Measurements from ENCODE around the gene SMURF2.
A peak's percentile ranks its signal among the peaks of the same experiment; 100 is the strongest.
"Not testable (repeated sequence)": the region's sequence is repeated elsewhere in the genome, so short reads cannot be mapped to it uniquely, and the experiment has no call there.

Gene SMURF2

GRCh38 chr17:64628641-64629040 is 33.5 kb downstream of the SMURF2 start:
- no peak for DNase-seq

GRCh38 chr17:64627797-64628196 is 34.3 kb downstream of the SMURF2 start:
- no peak for DNase-seq

- DNase-seq: no peak
These were observed 35.3 kb downstream of the SMURF2 start for GRCh38 chr17:64626827-64627226.

GRCh38 chr17:64625541-64625940 is 36.6 kb downstream of the SMURF2 start:
- no peak for DNase-seq

GRCh38 chr17:64622931-64623654 is 39.0 kb downstream of the SMURF2 start:
- DNase-seq: no peak

- no peak for DNase-seq
These were observed 40.3 kb downstream of the SMURF2 start for GRCh38 chr17:64621772-64622171.

GRCh38 chr17:64618848-64619247 is 43.3 kb downstream of the SMURF2 start:
- no peak for DNase-seq

- no peak for DNase-seq
These were observed 44.9 kb downstream of the SMURF2 start for GRCh38 chr17:64617125-64617780.

GRCh38 chr17:64615028-64615677 is 47.0 kb downstream of the SMURF2 start:
- DNase-seq: no peak

- DNase-seq: no peak
These were observed 47.7 kb downstream of the SMURF2 start for GRCh38 chr17:64614266-64615027.

- no peak for DNase-seq
These were observed 50.7 kb downstream of the SMURF2 start for GRCh38 chr17:64611369-64611768.

- DNase-seq: not testable (repeated sequence)
These were observed 51.9 kb downstream of the SMURF2 start for GRCh38 chr17:64610244-64610643.

GRCh38 chr17:64608571-64608981 is 53.5 kb downstream of the SMURF2 start:
- DNase-seq: no peak

GRCh38 chr17:64607862-64608565 is 54.1 kb downstream of the SMURF2 start:
- DNase-seq: no peak

- DNase-seq: not testable (repeated sequence)
These were observed 57.6 kb downstream of the SMURF2 start for GRCh38 chr17:64604532-64604931.

GRCh38 chr17:64603987-64604386 is 58.1 kb downstream of the SMURF2 start:
- no peak for DNase-seq

GRCh38 chr17:64599827-64600226 is 62.3 kb downstream of the SMURF2 start:
- DNase-seq: no peak

- DNase-seq: peak; percentile 61
These were observed 62.9 kb downstream of the SMURF2 start for GRCh38 chr17:64599187-64599676.

GRCh38 chr17:64598672-64599071 is 63.4 kb downstream of the SMURF2 start:
- DNase-seq: no peak

GRCh38 chr17:64596988-64597387 is 65.1 kb downstream of the SMURF2 start:
- no peak for DNase-seq

GRCh38 chr17:64596439-64596838 is 65.7 kb downstream of the SMURF2 start:
- no peak for DNase-seq

- DNase-seq: no peak
These were observed 70.2 kb downstream of the SMURF2 start for GRCh38 chr17:64591944-64592343.

Data from CD4-positive, alpha-beta T cell treated with Interleukin-10 for 1 hour (primary cell).